K562 (cell line): ENCODE data around the gene COL4A1.

Source experiments
- ARHGAP35 ChIP-seq: fragments of 450-650 bp; IDR thresholded peaks from 2 replicates; pipeline ENCODE4 v1.6.1; 2018; ENCODE audit not compliant: partially characterized antibody
- CEBPB ChIP-seq: fragments of 450-650 bp; IDR thresholded peaks from 2 replicates; pipeline ENCODE4 v1.6.1; 2016; ENCODE audit warnings: missing genetic modification characterization, missing compliant biosample characterization
- CTCF ChIP-seq, 3 experiments: IDR thresholded peaks in 2 of 3; conservative IDR thresholded peaks in 1 of 3; 2 replicates each; pipeline ENCODE4 v1.5.1; 2011 to 2012; ENCODE audit warnings: low read length in 3 of 3, mild to moderate bottlenecking in 3 of 3, control low read depth in 2 of 3, improper control_type of control experiment in 1 of 3, inconsistent platforms in 1 of 3, low read depth in 1 of 3, mixed read lengths in 1 of 3, moderate library complexity in 1 of 3; ENCODE audit not compliant: insufficient read depth in 2 of 3
- POLR2G ChIP-seq: fragments of 200-400 bp; formaldehyde crosslinking; IDR thresholded peaks from 2 replicates; pipeline ENCODE4 v1.6.1; 2017; ENCODE audit warnings: low read depth, mild to moderate bottlenecking, antibody characterized with exemption, low read length, moderate library complexity
- POLR3A ChIP-seq: IDR thresholded peaks from 2 replicates; pipeline ENCODE4 v1.6.1; 2011; ENCODE audit warnings: borderline replicate concordance, mild to moderate bottlenecking, moderate library complexity; ENCODE audit not compliant: insufficient read length, insufficient read depth; ENCODE audit errors: extremely low read depth
- SIN3A ChIP-seq, 2 experiments: fragments of 150-350 bp in 1 of 2; IDR thresholded peaks; 2 replicates each; pipeline ENCODE4 v1.6.1; 2011 to 2016; ENCODE audit warnings: borderline replicate concordance in 2 of 2, low read depth in 2 of 2, low read length in 2 of 2, mild to moderate bottlenecking in 2 of 2, moderate library complexity in 2 of 2; ENCODE audit not compliant: control insufficient read depth in 1 of 2
- STAT5B ChIP-seq: fragments of 250-450 bp; sonication (Bioruptor Pico); IDR thresholded peaks from 2 replicates; pipeline ENCODE4 v1.8.0; 2021; ENCODE audit warnings: mild to moderate bottlenecking, inconsistent platforms
- TBL1XR1 ChIP-seq, 2 experiments: IDR thresholded peaks; 2 replicates each; pipeline ENCODE4 v1.6.1; 2012; ENCODE audit warnings: improper control_type of control experiment in 2 of 2, low read length in 2 of 2, mild to moderate bottlenecking in 1 of 2
- TOE1 ChIP-seq, 2 experiments: fragments of 450-650 bp in 1 of 2; sonication (generic) in 1 of 2; formaldehyde crosslinking in 1 of 2; IDR thresholded peaks; 2 replicates each; pipeline versions ENCODE4 v1.7.1 to v1.8.0; 2016 to 2022; ENCODE audit warnings: borderline replicate concordance in 2 of 2, mild to moderate bottlenecking in 2 of 2, antibody characterized with exemption in 1 of 2, inconsistent platforms in 1 of 2, low read depth in 1 of 2, missing genetic modification reagents in 1 of 2, moderate library complexity in 1 of 2
- ZNF316 ChIP-seq: fragments of 450-650 bp; IDR thresholded peaks from 2 replicates; pipeline ENCODE4 v1.6.1; 2016
- TF ChIP-seq, protein P1 (sequence below): fragments of 450-650 bp; formaldehyde crosslinking; IDR thresholded peaks from 2 replicates; pipeline ENCODE4 v1.4.0; 2022; ENCODE audit warnings: missing genetic modification characterization

- TF ChIP-seq TBL1XR1 (IDR thresholded peaks at IDR 0.05; ENCODE audit: low read length in 2 of 2) (no peak), ARHGAP35 (no peak), CTCF (IDR thresholded peaks at IDR 0.05 in 2 of 3, conservative IDR thresholded peaks at IDR 0.05 in 1 of 3; ENCODE audit: insufficient read depth in 2 of 3, low read depth in 1 of 3, low read length in 3 of 3) (no peak), SIN3A (IDR thresholded peaks at IDR 0.05; ENCODE audit: borderline replicate concordance in 2 of 2, control insufficient read depth in 1 of 2, low read depth in 2 of 2, low read length in 2 of 2) (no peak), POLR3A (no peak), STAT5B (no peak), ZNF316 (no peak), POLR2G (no peak), TOE1 (IDR thresholded peaks at IDR 0.05; ENCODE audit: borderline replicate concordance) (no peak), TOE1 (CRISPR knock-in tag; IDR thresholded peaks at IDR 0.05; ENCODE audit: borderline replicate concordance, low read depth) (no peak), CEBPB (tag) (no peak)
- TF ChIP-seq, protein P1, sequence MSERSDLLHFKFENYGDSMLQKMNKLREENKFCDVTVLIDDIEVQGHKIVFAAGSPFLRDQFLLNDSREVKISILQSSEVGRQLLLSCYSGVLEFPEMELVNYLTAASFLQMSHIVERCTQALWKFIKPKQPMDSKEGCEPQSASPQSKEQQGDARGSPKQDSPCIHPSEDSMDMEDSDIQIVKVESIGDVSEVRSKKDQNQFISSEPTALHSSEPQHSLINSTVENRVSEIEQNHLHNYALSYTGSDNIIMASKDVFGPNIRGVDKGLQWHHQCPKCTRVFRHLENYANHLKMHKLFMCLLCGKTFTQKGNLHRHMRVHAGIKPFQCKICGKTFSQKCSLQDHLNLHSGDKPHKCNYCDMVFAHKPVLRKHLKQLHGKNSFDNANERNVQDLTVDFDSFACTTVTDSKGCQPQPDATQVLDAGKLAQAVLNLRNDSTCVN = no peak
These were observed 149.2 kb downstream of the COL4A1 start for GRCh38 chr13:110157718-110158117.
